Thymus (tissue), 11 donors: ENCODE data around the gene BTBD18. TPM values are rescaled to one million over a fixed set of nuclear protein-coding genes. Genes with fewer than 3 reads are reported as not detected.
A peak's percentile ranks its signal among the peaks of the same experiment; 100 is the strongest.
"Not testable (repeated sequence)": the region's sequence is repeated elsewhere in the genome, so short reads cannot be mapped to it uniquely, and the experiment has no call there.

ENCODE experiments used
- DNase-seq, 9 donors: peaks; one replicate each; pipeline ENCODE4 v3.0.0-alpha.2; 2013; ENCODE audit warnings: low spot score in 9 of 9, low read depth in 6 of 9, missing footprints in 1 of 9
- H3K27ac ChIP-seq, 2 donors: one replicate each; pipeline ENCODE4 v1.5.1; 2013; ENCODE audit warnings: control low read depth in 1 of 2, low read depth in 1 of 2, low read length in 1 of 2, mild to moderate bottlenecking in 1 of 2, moderate library complexity in 1 of 2
- H3K27me3 ChIP-seq, 2 donors: one replicate each; pipeline ENCODE4 v1.5.1; 2013; ENCODE audit warnings: low read length in 1 of 2; ENCODE audit not compliant: control insufficient read depth in 2 of 2, insufficient read depth in 1 of 2
- H3K36me3 ChIP-seq, 2 donors: one replicate each; pipeline ENCODE4 v1.5.1; 2013; ENCODE audit warnings: low read length in 1 of 2, mild to moderate bottlenecking in 1 of 2, moderate library complexity in 1 of 2; ENCODE audit not compliant: control insufficient read depth in 2 of 2, insufficient read depth in 2 of 2
- H3K4me1 ChIP-seq, 2 donors: one replicate each; pipeline ENCODE4 v1.5.1; 2013; ENCODE audit warnings: low read length in 2 of 2; ENCODE audit not compliant: control insufficient read depth in 2 of 2, insufficient read depth in 2 of 2
- H3K4me3 ChIP-seq, 2 donors: one replicate each; pipeline ENCODE4 v1.5.1; 2013; ENCODE audit warnings: low read length in 2 of 2, control low read depth in 1 of 2, mild to moderate bottlenecking in 1 of 2
- H3K9me3 ChIP-seq, 2 donors: one replicate each; pipeline ENCODE4 v1.5.1; 2013; ENCODE audit warnings: low read length in 1 of 2, mild to moderate bottlenecking in 1 of 2; ENCODE audit not compliant: control insufficient read depth in 2 of 2, insufficient read depth in 1 of 2
- WGBS: extraction: QIAGEN DNeasy Blood & Tissue Kit; methylation state at CpG from one replicate; pipeline ENCODE4 v1.1.7; 2013; 5-methylcytosine and 5-hydroxymethylcytosine counted together
- polyA plus RNA-seq: library from polyadenylated mRNA; stranded (reverse); fragments of 200-250 nt; gene quantifications from one replicate; pipeline ENCODE4 v1.2.3, GENCODE V29; 2013
- total RNA-seq: library from RNA; stranded (reverse); fragments of 120-200 nt; gene quantifications from one replicate; pipeline ENCODE4 v1.2.4, GENCODE V29; 2013
- donor health status: healthy.

Gene BTBD18
- total and polyA plus RNA-seq, 2 donors: under 0.01 to 0.02 TPM

- H3K27ac ChIP-seq: no peak overlapping the region
- H3K4me1 ChIP-seq: no peaks in the 10 kb centered on the region
- DNase-seq: no peak
- H3K36me3 ChIP-seq: peaks cover 0 to 13% of the 10 kb centered on the region in 2 donors
- H3K27me3 ChIP-seq: no peaks in the 10 kb centered on the region
- H3K9me3 ChIP-seq: no peaks in the 10 kb centered on the region
- no peak overlapping the region for H3K4me3 ChIP-seq
- WGBS: 93% methylated on average over 2 of the region's 2 CpGs
Observed at GRCh38 chr11:57727185-57727584, 24.4 kb downstream of the BTBD18 start.

GRCh38 chr11:57716726-57717125 is 34.9 kb downstream of the BTBD18 start:
- Histone ChIP-seq H3K4me1 (peaks cover 11 to 14% of the 10 kb centered on the region in 2 donors), H3K36me3 (peaks cover 5 to 24% of the 10 kb centered on the region in 2 donors)
- DNase-seq, H3K27me3 ChIP-seq, H3K4me3 ChIP-seq, H3K27ac ChIP-seq, H3K9me3 ChIP-seq: not testable (repeated sequence)
- 97% methylated on average over 25 of the region's 34 CpGs for WGBS

- H3K27ac ChIP-seq: no peak overlapping the region
- no peak for DNase-seq
- H3K9me3 ChIP-seq: no peaks in the 10 kb centered on the region
- peaks cover 5% of the 10 kb centered on the region in 2 donors for H3K36me3 ChIP-seq
- H3K4me1 ChIP-seq: peaks cover 18 to 19% of the 10 kb centered on the region in 2 donors
- no peaks in the 10 kb centered on the region for H3K27me3 ChIP-seq
- peak overlapping the region in 1 of 2 donors; percentile 73 for H3K4me3 ChIP-seq
- WGBS: 99% methylated on average over 2 of the region's 2 CpGs
Observed at GRCh38 chr11:57713835-57714234, 37.8 kb downstream of the BTBD18 start.

- peak; percentile 85 to 100 (median 94) for DNase-seq
- under 1% methylated on average over 53 of the region's 53 CpGs for WGBS
- H3K4me1 ChIP-seq: peaks cover 18 to 19% of the 10 kb centered on the region in 2 donors
- peak within 1 kb of the TSS; percentile 73 to 100 for H3K4me3 ChIP-seq
- H3K27ac ChIP-seq: peak within 1 kb of the TSS; percentile 84 to 87
- no peaks in the 10 kb centered on the region for H3K36me3 ChIP-seq
- H3K9me3 ChIP-seq: no peaks in the 10 kb centered on the region
- H3K27me3 ChIP-seq: no peaks in the 10 kb centered on the region
Observed at GRCh38 chr11:57712256-57713150, 39.1 kb downstream of the BTBD18 start, which contains the start of gene TMX2. TSS of gene TMX2 (plus strand) at chr11:57712593. CDS start at chr11:57712619, 26 bp downstream.

DNA sequence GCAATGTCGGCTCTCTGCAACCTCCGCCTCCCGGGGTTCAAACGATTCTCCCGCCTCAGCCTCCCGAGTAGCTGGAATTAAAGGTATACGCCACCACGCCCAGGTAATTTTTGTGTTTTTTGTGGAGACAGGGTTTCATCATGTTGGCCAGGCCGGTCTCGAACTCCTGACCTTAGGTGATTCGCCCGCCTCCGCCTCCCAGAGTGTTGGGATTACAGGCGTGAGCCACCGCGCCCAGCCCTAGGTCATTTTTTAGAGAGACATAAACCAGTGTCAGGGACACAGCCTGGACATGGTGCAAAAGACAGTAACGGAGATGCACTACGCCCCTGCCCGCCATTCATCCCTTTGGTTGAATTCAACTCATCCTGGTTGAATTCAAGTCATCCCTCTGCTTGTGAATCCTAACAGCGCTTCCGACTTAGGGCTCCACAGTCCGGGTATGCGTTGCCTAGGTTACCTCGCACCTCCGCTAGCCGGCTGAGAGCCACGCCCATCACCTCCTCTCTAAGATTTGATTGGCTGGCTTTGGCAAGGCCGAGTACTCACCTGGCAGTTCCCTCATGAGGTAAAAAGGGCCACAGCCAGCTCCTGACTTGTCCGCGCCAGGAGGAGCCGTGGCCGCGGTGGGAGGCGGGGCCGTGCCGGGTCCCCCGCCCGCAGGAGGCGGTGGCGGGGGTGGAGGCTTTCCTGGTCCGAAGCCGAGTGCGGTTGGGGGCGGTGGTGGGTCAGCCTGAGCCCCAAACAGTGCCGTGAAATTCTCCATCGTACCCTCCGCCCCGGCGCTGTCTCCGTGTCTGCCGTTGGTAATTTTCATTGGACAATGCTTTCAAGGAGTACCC is 40.0 kb downstream of the BTBD18 start, which contains the start of gene MED19:
MED19 (minus strand) TSS at position 802 of the 842 bp plus-strand sequence; CDS start at position 766, 36 bp downstream.
- peaks cover 18 to 19% of the 10 kb centered on the region in 2 donors for H3K4me1 ChIP-seq
- H3K36me3 ChIP-seq: no peaks in the 10 kb centered on the region
- H3K27ac ChIP-seq: peak within 1 kb of the TSS; percentile 84 to 87
- H3K4me3 ChIP-seq: peak within 1 kb of the TSS; percentile 73 to 100
- 11% methylated on average over 51 of the region's 51 CpGs for WGBS
- DNase-seq: peak; percentile 36 to 81 (median 58)
- H3K9me3 ChIP-seq: no peaks in the 10 kb centered on the region
- H3K27me3 ChIP-seq: no peaks in the 10 kb centered on the region

DNA sequence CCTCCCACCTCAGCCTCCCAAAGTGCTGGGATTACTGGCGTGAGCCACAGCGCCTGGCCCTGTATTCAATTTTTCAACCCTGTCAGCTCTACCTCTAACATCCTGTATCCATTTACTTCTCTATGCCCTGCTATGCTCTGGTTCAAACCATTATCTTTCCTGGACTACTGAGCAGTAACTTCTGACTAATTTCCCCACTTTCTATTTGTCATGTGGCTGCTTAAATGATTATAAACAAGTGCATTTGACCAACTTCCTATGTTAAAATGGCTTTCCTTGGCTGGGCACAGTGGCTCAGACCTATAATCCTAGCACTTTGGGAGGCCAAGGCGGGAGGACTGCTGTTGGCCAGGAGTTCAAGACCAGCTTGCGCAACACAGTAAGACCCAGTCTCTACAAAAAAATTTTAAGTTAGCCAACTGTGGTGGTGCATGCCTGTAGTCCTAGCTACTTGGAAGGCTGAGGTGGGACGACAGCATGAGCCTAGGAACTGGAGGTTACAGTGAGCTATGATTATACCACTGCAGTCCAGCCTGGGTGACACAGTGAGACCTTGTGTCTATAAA is 41.7 kb downstream of the BTBD18 start:
- Histone ChIP-seq H3K36me3 (peaks cover 3 to 5% of the 10 kb centered on the region in 2 donors), H3K4me1 (peaks cover 18 to 19% of the 10 kb centered on the region in 2 donors), H3K27ac (no peak overlapping the region), H3K4me3 (no peak overlapping the region), H3K27me3 (no peaks in the 10 kb centered on the region), H3K9me3 (no peaks in the 10 kb centered on the region)
- WGBS: 98% methylated on average over 5 of the region's 5 CpGs
- no peak for DNase-seq

- not testable (repeated sequence) for H3K4me1 ChIP-seq, H3K9me3 ChIP-seq, H3K27ac ChIP-seq, H3K27me3 ChIP-seq, H3K4me3 ChIP-seq, DNase-seq
- H3K36me3 ChIP-seq: peaks cover 40 to 44% of the 10 kb centered on the region in 2 donors
- 99% methylated on average over 8 of the region's 8 CpGs for WGBS
Observed at GRCh38 chr11:57705432-57705831, 46.2 kb downstream of the BTBD18 start.

DNA sequence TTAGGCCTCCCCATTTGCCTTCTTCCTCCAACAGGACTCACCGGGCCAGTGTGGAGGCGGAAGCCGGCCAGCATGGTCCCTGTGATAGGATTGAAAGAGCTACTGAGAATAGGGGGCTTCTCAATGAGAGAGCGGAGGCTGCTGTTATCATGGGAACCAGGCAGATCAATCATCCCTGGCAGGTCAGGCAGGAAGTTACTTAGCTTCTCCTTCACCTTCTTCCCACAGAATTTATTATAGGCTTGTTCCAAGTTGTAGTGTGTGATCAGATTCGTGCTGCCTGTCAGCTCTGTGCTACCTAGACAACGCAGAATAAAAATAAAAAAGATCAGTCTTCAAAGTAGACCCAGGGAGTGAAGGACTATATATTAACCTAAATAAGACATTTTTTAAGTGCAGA is 46.7 kb downstream of the BTBD18 start:
- H3K9me3 ChIP-seq: no peaks in the 10 kb centered on the region
- DNase-seq: no peak
- H3K27ac ChIP-seq: no peak overlapping the region
- H3K36me3 ChIP-seq: peaks cover 43 to 48% of the 10 kb centered on the region in 2 donors
- WGBS: 97% methylated on average over 6 of the region's 6 CpGs
- H3K4me1 ChIP-seq: no peaks in the 10 kb centered on the region
- no peaks in the 10 kb centered on the region for H3K27me3 ChIP-seq
- no peak overlapping the region for H3K4me3 ChIP-seq
